Ishikawa (cell line): ENCODE measurements around the gene CTTNBP2.

Experiments
- MAX ChIP-seq: IDR thresholded peaks from 2 replicates; pipeline ENCODE4 v1.6.1; 2012
- RAD21 ChIP-seq: IDR thresholded peaks from 2 replicates; pipeline ENCODE4 v1.6.1; 2012; ENCODE audit warnings: low read depth
- TAF1 ChIP-seq: IDR thresholded peaks from 2 replicates; pipeline ENCODE4 v1.6.1; 2012; ENCODE audit warnings: low read depth, mild to moderate bottlenecking
- TCF12 ChIP-seq: IDR thresholded peaks from 2 replicates; pipeline ENCODE4 v1.6.1; 2012; ENCODE audit warnings: low read depth

DNA sequence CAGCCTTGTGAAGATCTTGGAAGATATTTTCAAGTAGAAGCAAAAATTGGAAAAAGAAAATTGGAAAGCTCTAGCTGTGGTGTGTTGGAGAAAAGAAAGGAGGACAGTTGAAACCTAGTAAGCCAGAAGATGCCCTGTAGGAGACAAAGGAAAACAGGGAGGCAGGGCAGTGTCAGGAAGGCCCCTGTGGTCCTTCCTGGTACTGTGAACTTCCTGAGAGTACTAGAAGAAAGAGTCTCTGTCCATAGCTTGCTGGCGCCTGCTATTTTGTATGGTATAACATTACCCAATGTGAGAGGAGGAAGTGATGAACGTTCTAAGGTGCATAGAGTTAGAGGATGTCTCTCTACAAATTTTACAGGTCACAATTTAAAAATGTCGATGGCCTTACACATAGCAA is 183.1 kb downstream of the CTTNBP2 start:
- no peak for TF ChIP-seq RAD21
- TF ChIP-seq TCF12: no peak
- TF ChIP-seq TAF1: no peak
- no peak for TF ChIP-seq MAX
